Ishikawa (cell line): Measurements from ENCODE around the gene ANKRD44.

Experiments used
- CEBPB ChIP-seq: IDR thresholded peaks from 2 replicates; pipeline ENCODE4 v1.6.1; 2012
- CREB1 ChIP-seq: IDR thresholded peaks from 2 replicates; pipeline ENCODE4 v1.6.1; 2012; ENCODE audit warnings: low read depth
- EGR1 ChIP-seq: IDR thresholded peaks from 2 replicates; pipeline ENCODE4 v1.6.1; 2012
- EP300 ChIP-seq: IDR thresholded peaks from 2 replicates; pipeline ENCODE4 v1.6.1; 2012; ENCODE audit warnings: borderline replicate concordance
- FOXM1 ChIP-seq: IDR thresholded peaks from 2 replicates; pipeline ENCODE4 v1.6.1; 2012; ENCODE audit warnings: low read depth, borderline replicate concordance
- NFIC ChIP-seq: IDR thresholded peaks from 2 replicates; pipeline ENCODE4 v1.6.1; 2012
- RAD21 ChIP-seq: IDR thresholded peaks from 2 replicates; pipeline ENCODE4 v1.6.1; 2012; ENCODE audit warnings: low read depth
- TAF1 ChIP-seq: IDR thresholded peaks from 2 replicates; pipeline ENCODE4 v1.6.1; 2012; ENCODE audit warnings: low read depth, mild to moderate bottlenecking
- TCF12 ChIP-seq: IDR thresholded peaks from 2 replicates; pipeline ENCODE4 v1.6.1; 2012; ENCODE audit warnings: low read depth
- TEAD4 ChIP-seq: IDR thresholded peaks from 2 replicates; pipeline ENCODE4 v1.6.1; 2012
- YY1 ChIP-seq: IDR thresholded peaks from 2 replicates; pipeline ENCODE4 v1.6.1; 2012; ENCODE audit warnings: low read depth
- ZBTB7A ChIP-seq: IDR thresholded peaks from 2 replicates; pipeline ENCODE4 v1.6.1; 2012; ENCODE audit warnings: low read depth
- TF ChIP-seq, protein P1 (sequence below): IDR thresholded peaks from 2 replicates; pipeline ENCODE4 v1.6.1; 2012; ENCODE audit warnings: low read depth, mild to moderate bottlenecking
- TF ChIP-seq, protein P2 (sequence below): IDR thresholded peaks from 2 replicates; pipeline ENCODE4 v1.6.1; 2012
- TF ChIP-seq, protein P3 (sequence below): IDR thresholded peaks from 2 replicates; pipeline ENCODE4 v1.6.1; 2012

Gene ANKRD44

DNA sequence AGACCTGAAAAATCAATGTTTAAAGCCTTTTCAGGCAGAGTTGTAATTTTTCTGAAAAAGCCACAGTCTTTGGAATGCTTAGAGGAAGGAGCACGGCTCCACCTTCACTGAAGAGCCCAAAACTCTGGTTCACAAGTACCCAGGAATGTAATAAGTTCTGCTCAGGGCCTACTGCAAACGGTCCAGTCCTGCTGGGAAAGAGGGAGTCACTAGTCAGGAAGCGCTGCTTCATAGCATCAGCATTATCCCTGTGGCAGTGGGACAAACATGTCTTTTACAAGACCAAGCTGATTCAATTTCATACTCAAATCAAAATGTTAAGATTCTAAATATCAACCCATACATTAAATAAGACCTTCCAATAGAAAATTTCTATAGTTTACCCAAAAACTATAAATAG is 231.2 kb downstream of the ANKRD44 start:
- no peak for TF ChIP-seq TAF1
- TF ChIP-seq YY1: no peak
- TF ChIP-seq, protein P1, sequence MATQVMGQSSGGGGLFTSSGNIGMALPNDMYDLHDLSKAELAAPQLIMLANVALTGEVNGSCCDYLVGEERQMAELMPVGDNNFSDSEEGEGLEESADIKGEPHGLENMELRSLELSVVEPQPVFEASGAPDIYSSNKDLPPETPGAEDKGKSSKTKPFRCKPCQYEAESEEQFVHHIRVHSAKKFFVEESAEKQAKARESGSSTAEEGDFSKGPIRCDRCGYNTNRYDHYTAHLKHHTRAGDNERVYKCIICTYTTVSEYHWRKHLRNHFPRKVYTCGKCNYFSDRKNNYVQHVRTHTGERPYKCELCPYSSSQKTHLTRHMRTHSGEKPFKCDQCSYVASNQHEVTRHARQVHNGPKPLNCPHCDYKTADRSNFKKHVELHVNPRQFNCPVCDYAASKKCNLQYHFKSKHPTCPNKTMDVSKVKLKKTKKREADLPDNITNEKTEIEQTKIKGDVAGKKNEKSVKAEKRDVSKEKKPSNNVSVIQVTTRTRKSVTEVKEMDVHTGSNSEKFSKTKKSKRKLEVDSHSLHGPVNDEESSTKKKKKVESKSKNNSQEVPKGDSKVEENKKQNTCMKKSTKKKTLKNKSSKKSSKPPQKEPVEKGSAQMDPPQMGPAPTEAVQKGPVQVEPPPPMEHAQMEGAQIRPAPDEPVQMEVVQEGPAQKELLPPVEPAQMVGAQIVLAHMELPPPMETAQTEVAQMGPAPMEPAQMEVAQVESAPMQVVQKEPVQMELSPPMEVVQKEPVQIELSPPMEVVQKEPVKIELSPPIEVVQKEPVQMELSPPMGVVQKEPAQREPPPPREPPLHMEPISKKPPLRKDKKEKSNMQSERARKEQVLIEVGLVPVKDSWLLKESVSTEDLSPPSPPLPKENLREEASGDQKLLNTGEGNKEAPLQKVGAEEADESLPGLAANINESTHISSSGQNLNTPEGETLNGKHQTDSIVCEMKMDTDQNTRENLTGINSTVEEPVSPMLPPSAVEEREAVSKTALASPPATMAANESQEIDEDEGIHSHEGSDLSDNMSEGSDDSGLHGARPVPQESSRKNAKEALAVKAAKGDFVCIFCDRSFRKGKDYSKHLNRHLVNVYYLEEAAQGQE: no peak
- TF ChIP-seq CEBPB: no peak
- TF ChIP-seq, protein P2, sequence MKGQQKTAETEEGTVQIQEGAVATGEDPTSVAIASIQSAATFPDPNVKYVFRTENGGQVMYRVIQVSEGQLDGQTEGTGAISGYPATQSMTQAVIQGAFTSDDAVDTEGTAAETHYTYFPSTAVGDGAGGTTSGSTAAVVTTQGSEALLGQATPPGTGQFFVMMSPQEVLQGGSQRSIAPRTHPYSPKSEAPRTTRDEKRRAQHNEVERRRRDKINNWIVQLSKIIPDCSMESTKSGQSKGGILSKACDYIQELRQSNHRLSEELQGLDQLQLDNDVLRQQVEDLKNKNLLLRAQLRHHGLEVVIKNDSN: no peak
- TF ChIP-seq FOXM1: no peak
- no peak for TF ChIP-seq TCF12
- TF ChIP-seq EP300: no peak
- no peak for TF ChIP-seq EGR1

DNA sequence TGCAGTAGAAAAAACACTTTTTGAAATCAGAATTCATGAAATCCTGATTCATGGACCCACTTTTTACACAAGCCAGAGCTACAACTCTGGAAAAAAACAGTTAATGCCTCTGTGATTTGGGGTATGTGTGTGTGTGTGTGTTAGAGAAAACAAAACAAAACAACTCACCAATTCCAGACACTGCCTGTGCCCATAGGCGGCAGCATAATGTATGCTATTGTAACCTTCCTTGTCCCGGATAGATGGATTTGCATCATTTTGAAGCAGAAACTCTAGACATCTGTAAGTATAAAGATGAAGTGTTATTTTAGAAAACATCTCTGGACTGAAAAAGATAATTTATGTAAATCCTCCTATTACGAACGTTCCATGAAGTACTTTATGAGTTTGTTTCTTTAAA is 232.0 kb downstream of the ANKRD44 start:
- TF ChIP-seq FOXM1: no peak
- TF ChIP-seq TAF1: no peak
- TF ChIP-seq, protein P2: no peak
- TF ChIP-seq, protein P3, sequence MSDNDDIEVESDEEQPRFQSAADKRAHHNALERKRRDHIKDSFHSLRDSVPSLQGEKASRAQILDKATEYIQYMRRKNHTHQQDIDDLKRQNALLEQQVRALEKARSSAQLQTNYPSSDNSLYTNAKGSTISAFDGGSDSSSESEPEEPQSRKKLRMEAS: no peak
- no peak for TF ChIP-seq CREB1
- no peak for TF ChIP-seq RAD21
- no peak for TF ChIP-seq TEAD4
- no peak for TF ChIP-seq NFIC
- TF ChIP-seq TCF12: no peak
- TF ChIP-seq, protein P1: no peak
- TF ChIP-seq CEBPB: no peak
- no peak for TF ChIP-seq ZBTB7A
- TF ChIP-seq EP300: no peak
- no peak for TF ChIP-seq EGR1
- TF ChIP-seq YY1: no peak

DNA sequence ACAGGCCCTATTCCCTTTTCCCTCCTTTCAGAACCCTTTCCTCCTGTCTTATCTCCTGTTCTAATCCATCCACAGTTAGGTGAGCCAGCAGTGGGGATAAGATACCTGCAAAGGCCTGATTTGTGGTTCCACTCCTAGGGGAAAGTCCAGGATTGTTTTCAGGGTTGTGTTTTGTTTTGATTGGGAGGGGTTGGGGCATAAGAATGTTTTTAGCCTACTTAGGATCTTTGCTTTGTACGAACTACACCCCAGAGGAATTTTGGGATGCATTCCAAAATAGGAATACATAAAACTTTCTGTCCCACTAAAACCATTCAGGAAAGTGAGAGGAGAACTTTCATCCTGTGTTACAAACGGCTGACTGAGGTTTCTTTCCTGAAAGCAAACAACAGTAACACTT is 233.2 kb downstream of the ANKRD44 start:
- TF ChIP-seq FOXM1 (no peak), TAF1 (no peak), ZBTB7A (no peak), CREB1 (no peak), RAD21 (no peak), TCF12 (no peak), YY1 (no peak), EP300 (no peak), CEBPB (no peak)
- TF ChIP-seq, protein P2: no peak
- TF ChIP-seq, protein P1: no peak

DNA sequence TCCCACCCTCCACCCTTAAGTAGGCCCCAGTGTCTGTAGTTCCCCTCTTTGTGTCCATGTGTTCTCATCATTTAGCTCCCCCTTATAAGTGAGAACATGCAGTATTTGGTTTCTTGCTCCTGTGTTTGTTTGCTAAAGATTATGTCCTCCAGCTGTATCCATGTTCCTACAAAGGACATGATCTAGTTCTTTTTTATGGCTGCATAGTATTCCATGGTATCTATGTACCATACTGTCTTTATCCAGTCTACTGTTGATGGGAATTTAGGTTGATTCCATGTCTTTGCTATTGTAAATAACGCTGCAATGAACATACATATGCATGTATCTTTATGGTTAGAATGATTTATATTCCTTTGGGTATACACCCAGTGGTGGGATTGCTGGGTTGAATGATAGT is 233.9 kb downstream of the ANKRD44 start:
- TF ChIP-seq, protein P2: no peak
- TF ChIP-seq, protein P3: no peak
- TF ChIP-seq EGR1 (no peak), TCF12 (no peak), CREB1 (no peak), RAD21 (no peak), NFIC (no peak), TEAD4 (no peak), CEBPB (no peak)
- TF ChIP-seq, protein P1: no peak
